HG02798 (cell line): ENCODE measurements around the gene COL23A1.
"Not testable (repeated sequence)": the region's sequence is repeated elsewhere in the genome, so short reads cannot be mapped to it uniquely, and the experiment has no call there.

ENCODE experiments used
- ATAC-seq: cut with Tn5 transposase; IDR thresholded peaks from one replicate; pipeline ENCODE4 v1.9.1; 2021; ENCODE audit warnings: mild to moderate bottlenecking; ENCODE audit not compliant: unreplicated experiment, poor library complexity

Gene COL23A1

GRCh38 chr5:178210686-178211085, 379.5 kb downstream of the COL23A1 start:
- ATAC-seq, result no peak

GRCh38 chr5:178210073-178210535, 380.1 kb downstream of the COL23A1 start:
- no peak for ATAC-seq

- ATAC-seq, result no peak
These were observed 380.7 kb downstream of the COL23A1 start for GRCh38 chr5:178209334-178210072.

- no peak for ATAC-seq
These were observed 381.5 kb downstream of the COL23A1 start for GRCh38 chr5:178208540-178209227.

- no peak for ATAC-seq
These were observed 382.3 kb downstream of the COL23A1 start for GRCh38 chr5:178207917-178208280.

- no peak for ATAC-seq
These were observed 382.8 kb downstream of the COL23A1 start for GRCh38 chr5:178207183-178207916.

GRCh38 chr5:178206166-178207101, 383.8 kb downstream of the COL23A1 start:
- ATAC-seq, result no peak

GRCh38 chr5:178205749-178206047, 384.5 kb downstream of the COL23A1 start:
- no peak for ATAC-seq

GRCh38 chr5:178204935-178205748, 385.1 kb downstream of the COL23A1 start:
- ATAC-seq, result peak; percentile 60

- ATAC-seq, result peak; percentile 82
These were observed 385.8 kb downstream of the COL23A1 start, which contains the start of gene HNRNPAB for GRCh38 chr5:178204182-178204934. Gene HNRNPAB, plus strand, starts transcription at chr5:178204533. Its CDS starts 305 bp downstream, at chr5:178204838.

GRCh38 chr5:178203670-178204181, 386.5 kb downstream of the COL23A1 start:
- no peak for ATAC-seq

- no peak for ATAC-seq
These were observed 387.7 kb downstream of the COL23A1 start for GRCh38 chr5:178202541-178202940.

GRCh38 chr5:178201927-178202235, 388.3 kb downstream of the COL23A1 start:
- no peak for ATAC-seq

GRCh38 chr5:178201221-178201926, 388.8 kb downstream of the COL23A1 start:
- no peak for ATAC-seq

- no peak for ATAC-seq
These were observed 390.4 kb downstream of the COL23A1 start for GRCh38 chr5:178199581-178200434.

GRCh38 chr5:178198706-178199105, 391.5 kb downstream of the COL23A1 start:
- no peak for ATAC-seq

- ATAC-seq, result not testable (repeated sequence)
These were observed 392.0 kb downstream of the COL23A1 start for GRCh38 chr5:178198151-178198550.
